H9 (cell line): Measurements from ENCODE around the gene MAP2K3. TPM values are rescaled to one million over a fixed set of nuclear protein-coding genes. Genes with fewer than 3 reads are reported as not detected.

ENCODE experiments used
- DNase-seq: peaks from one replicate; pipeline ENCODE4 v3.0.0-alpha.2; 2017
- H2AFZ ChIP-seq: one replicate; pipeline ENCODE4 v1.6.1; 2013; ENCODE audit warnings: mild to moderate bottlenecking, low read length, control low read depth, moderate library complexity
- H2AK5ac ChIP-seq: 2 replicates; pipeline ENCODE4 v1.6.1; 2013; ENCODE audit warnings: low read length, control low read depth, mixed read lengths; ENCODE audit not compliant: insufficient read length
- H2BK120ac ChIP-seq: one replicate; pipeline ENCODE4 v1.6.1; 2013; ENCODE audit warnings: low read depth, mild to moderate bottlenecking, low read length, control low read depth, inconsistent platforms; ENCODE audit not compliant: poor library complexity, severe bottlenecking
- H2BK12ac ChIP-seq: 2 replicates; pipeline ENCODE4 v1.6.1; 2013; ENCODE audit warnings: low read length, control low read depth, mixed read lengths, low read depth; ENCODE audit not compliant: insufficient read length
- H2BK15ac ChIP-seq: 2 replicates; pipeline ENCODE4 v1.6.1; 2013; ENCODE audit warnings: low read depth, low read length, control low read depth
- H2BK20ac ChIP-seq: one replicate; pipeline ENCODE4 v1.6.1; 2013; ENCODE audit warnings: low read depth, mild to moderate bottlenecking, low read length, control low read depth, inconsistent platforms; ENCODE audit not compliant: poor library complexity, severe bottlenecking
- H2BK5ac ChIP-seq: 2 replicates; pipeline ENCODE4 v1.6.1; 2013; ENCODE audit warnings: low read length, control low read depth, mixed read lengths; ENCODE audit not compliant: insufficient read length
- H3K14ac ChIP-seq: 2 replicates; pipeline ENCODE4 v1.6.1; 2013; ENCODE audit warnings: low read length, control low read depth; ENCODE audit not compliant: insufficient read depth
- H3K18ac ChIP-seq: 2 replicates; pipeline ENCODE4 v1.6.1; 2013; ENCODE audit warnings: low read depth, mild to moderate bottlenecking, mixed read lengths, low read length, control low read depth; ENCODE audit not compliant: insufficient read length
- H3K23ac ChIP-seq: 2 replicates; pipeline ENCODE4 v1.6.1; 2013; ENCODE audit warnings: low read length, control low read depth, mixed read lengths, low read depth; ENCODE audit not compliant: insufficient read length
- H3K23me2 ChIP-seq: 2 replicates; pipeline ENCODE4 v1.6.1; 2013; ENCODE audit warnings: low read depth, mild to moderate bottlenecking, mixed read lengths, low read length, control low read depth; ENCODE audit not compliant: insufficient read length, poor library complexity, severe bottlenecking
- H3K27ac ChIP-seq: 2 replicates; pipeline ENCODE4 v1.5.1; 2013; ENCODE audit warnings: low read length, control low read depth, mixed read lengths, low read depth; ENCODE audit not compliant: insufficient read length
- H3K27me3 ChIP-seq: 2 replicates; pipeline ENCODE4 v1.6.1; 2013; ENCODE audit warnings: low read length, control low read depth, inconsistent platforms; ENCODE audit not compliant: insufficient read depth
- H3K4ac ChIP-seq: 2 replicates; pipeline ENCODE4 v1.6.1; 2013; ENCODE audit warnings: low read depth, mild to moderate bottlenecking, control low read depth, inconsistent platforms, low read length, moderate library complexity
- H3K4me1 ChIP-seq: 2 replicates; pipeline ENCODE4 v1.6.1; 2013; ENCODE audit warnings: low read length, control low read depth, inconsistent platforms; ENCODE audit not compliant: insufficient read depth
- H3K4me2 ChIP-seq: 2 replicates; pipeline ENCODE4 v1.6.1; 2013; ENCODE audit warnings: low read length, control low read depth, mixed read lengths; ENCODE audit not compliant: insufficient read length, insufficient read depth
- H3K56ac ChIP-seq: 2 replicates; pipeline ENCODE4 v1.6.1; 2013; ENCODE audit warnings: low read depth, mild to moderate bottlenecking, mixed read lengths, low read length, control low read depth; ENCODE audit not compliant: insufficient read length
- H3K79me1 ChIP-seq: 2 replicates; pipeline ENCODE4 v1.6.1; 2013; ENCODE audit warnings: low read depth, mild to moderate bottlenecking, moderate library complexity, low read length, control low read depth, inconsistent platforms; ENCODE audit not compliant: insufficient read depth, poor library complexity, severe bottlenecking
- H3K79me2 ChIP-seq: 2 replicates; pipeline ENCODE4 v1.6.1; 2013; ENCODE audit warnings: low read length, control low read depth, inconsistent platforms; ENCODE audit not compliant: insufficient read depth
- H3K9ac ChIP-seq: 2 replicates; pipeline ENCODE4 v1.6.1; 2013; ENCODE audit warnings: low read length, control low read depth, mixed read lengths; ENCODE audit not compliant: insufficient read length; ENCODE audit errors: extremely low read depth
- H3K9me3 ChIP-seq: one replicate; pipeline ENCODE4 v1.6.1; 2013; ENCODE audit warnings: low read depth, low read length, inconsistent platforms; ENCODE audit not compliant: control insufficient read depth
- H3T11ph ChIP-seq: one replicate; pipeline ENCODE4 v1.6.1; 2013; ENCODE audit warnings: mild to moderate bottlenecking, low read length, control low read depth, inconsistent platforms
- H4K20me1 ChIP-seq: one replicate; pipeline ENCODE4 v1.6.1; 2013; ENCODE audit not compliant: control insufficient read depth, insufficient read length, insufficient read depth
- H4K5ac ChIP-seq: 2 replicates; pipeline ENCODE4 v1.6.1; 2013; ENCODE audit warnings: low read depth, mild to moderate bottlenecking, mixed read lengths, low read length, control low read depth; ENCODE audit not compliant: insufficient read length
- H4K8ac ChIP-seq: replicated peaks from 2 replicates; pipeline ENCODE4 v1.6.1; 2013; ENCODE audit warnings: low read length, control low read depth, mixed read lengths, low read depth; ENCODE audit not compliant: insufficient read length
- H4K91ac ChIP-seq: 2 replicates; pipeline ENCODE4 v1.6.1; 2013; ENCODE audit warnings: low read depth, mild to moderate bottlenecking, moderate library complexity, mixed read lengths, low read length, control low read depth; ENCODE audit not compliant: insufficient read length
- H3K27ac Mint-ChIP-seq, 3 experiments: 2 replicates in 2 of 3; 3 replicates in 1 of 3; pipeline ENCODE4 v1.8.0; 2020 to 2021; ENCODE audit warnings: mixed read lengths in 3 of 3, mild to moderate bottlenecking in 1 of 3, moderate library complexity in 1 of 3
- H3K27me3 Mint-ChIP-seq: 2 replicates; pipeline ENCODE4 v1.8.0; 2021; ENCODE audit warnings: low read depth, mild to moderate bottlenecking, moderate library complexity, mixed read lengths
- H3K36me3 Mint-ChIP-seq, 3 experiments: 2 replicates in 2 of 3; 3 replicates in 1 of 3; pipeline ENCODE4 v1.8.0; 2020 to 2021; ENCODE audit warnings: low read depth in 3 of 3, mixed read lengths in 3 of 3; ENCODE audit not compliant: insufficient read depth in 1 of 3
- H3K4me1 Mint-ChIP-seq, 2 experiments: 2 replicates each; pipeline ENCODE4 v1.8.0; 2020; ENCODE audit warnings: mixed read lengths in 2 of 2
- H3K4me3 Mint-ChIP-seq, 2 experiments: 2 replicates in 1 of 2; 3 replicates in 1 of 2; pipeline ENCODE4 v1.8.0; 2020 to 2021; ENCODE audit warnings: mild to moderate bottlenecking in 2 of 2, mixed read lengths in 2 of 2, moderate library complexity in 1 of 2
- H3K9me3 Mint-ChIP-seq, 2 experiments: 2 replicates in 1 of 2; 3 replicates in 1 of 2; pipeline ENCODE4 v1.8.0; 2020; ENCODE audit warnings: mild to moderate bottlenecking in 2 of 2, mixed read lengths in 2 of 2, moderate library complexity in 1 of 2
- CTCF ChIP-seq: fragments of 200-600 bp; sonication (generic); conservative IDR thresholded peaks from 3 replicates; pipeline ENCODE4 v1.8.0; 2021; ENCODE audit warnings: antibody characterized with exemption, mild to moderate bottlenecking
- whole genome bisulfite sequencing: extraction: QIAGEN DNeasy Blood & Tissue Kit; methylation state at CpG from one replicate; pipeline ENCODE4 v1.1.7; 2013; ENCODE audit warnings: missing lambda C conversion rate, low lambda C conversion rate, mixed read lengths; ENCODE audit not compliant: insufficient read length; ENCODE audit errors: extremely low coverage; 5-methylcytosine and 5-hydroxymethylcytosine counted together
- total RNA-seq: library from RNA; stranded (reverse); gene quantifications from 2 replicates; pipeline ENCODE4 v1.2.1, GENCODE V29; 2021

Gene MAP2K3
- total RNA-seq, 1 experiment from 2014 or later, result 26.1 TPM

DNA sequence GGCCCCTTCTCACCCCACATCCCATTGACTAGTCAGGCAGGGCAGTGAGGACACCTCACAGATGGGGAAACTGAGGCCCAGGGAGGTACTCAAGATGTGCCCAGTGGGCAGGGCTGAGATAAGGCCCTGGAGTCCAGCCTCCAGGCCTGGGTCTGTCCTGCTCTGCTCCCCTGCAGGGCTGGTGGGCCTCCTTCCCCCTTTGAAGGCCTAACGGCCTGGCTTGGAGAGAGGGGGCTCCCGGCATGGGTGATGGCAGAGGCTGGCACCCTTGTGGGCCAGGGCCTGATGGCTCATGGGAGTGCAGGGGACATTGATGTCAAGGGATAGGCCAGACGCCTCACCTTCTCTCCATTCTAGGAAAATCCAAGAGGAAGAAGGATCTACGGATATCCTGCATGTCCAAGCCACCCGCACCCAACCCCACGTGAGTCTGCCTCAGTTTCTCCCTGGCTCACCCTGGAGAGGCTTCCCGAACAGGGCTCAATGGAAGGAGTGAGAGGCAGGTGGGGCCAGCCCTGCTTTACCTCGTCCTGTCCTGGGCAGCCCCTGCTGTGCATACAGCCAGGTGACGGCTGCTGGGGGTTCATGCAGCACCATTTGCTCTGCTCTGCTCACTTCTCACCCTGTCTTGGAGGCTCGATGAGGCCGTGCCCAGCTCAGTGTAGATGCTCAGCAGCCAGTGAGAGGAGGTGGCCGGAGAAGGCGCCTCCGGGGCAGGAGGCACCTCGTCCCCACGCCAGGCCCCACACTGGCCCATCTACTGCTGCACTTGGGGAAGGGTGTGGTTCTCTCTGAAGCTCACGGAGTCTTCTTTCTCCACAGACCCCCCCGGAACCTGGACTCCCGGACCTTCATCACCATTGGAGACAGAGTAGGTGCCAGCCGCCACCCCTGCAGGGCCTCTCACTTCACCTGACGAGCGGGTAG, 13.8 kb downstream of the MAP2K3 start:
- Histone ChIP-seq H3K27ac (no peak overlapping the region), H3K4me1 (no peaks in the 10 kb centered on the region), H3K23ac (no peak overlapping the region), H2BK12ac (no peak overlapping the region), H2BK120ac (no peak overlapping the region), H3K18ac (no peak overlapping the region), H3K9me3 (peaks cover 44% of the 10 kb centered on the region), H4K20me1 (peaks cover 2% of the 10 kb centered on the region), H3K56ac (no peak overlapping the region), H3K4me2 (no peak overlapping the region), H3T11ph (no peak overlapping the region), H2BK5ac (no peak overlapping the region), H3K79me1 (no peaks in the 10 kb centered on the region), H2AK5ac (no peak overlapping the region), H2BK20ac (no peak overlapping the region), H3K23me2 (no peaks in the 10 kb centered on the region), H4K5ac (no peak overlapping the region), H2BK15ac (no peak overlapping the region), H3K79me2 (0 out of 2 replicates have a peak, but pooled peaks cover 2% of the 10 kb centered on the region), H4K91ac (no peak overlapping the region), H2AFZ (no peak overlapping the region), H3K14ac (no peak overlapping the region), H3K4ac (no peak overlapping the region), H4K8ac (no peak overlapping the region), H3K27me3 (no peaks in the 10 kb centered on the region), H3K9ac (no peak overlapping the region)
- no peak for DNase-seq
- H3K4me1 Mint-ChIP-seq, result no peaks in the 10 kb centered on the region
- WGBS, result no CpG with 5 or more reads among the region's 22 CpGs
- H3K9me3 Mint-ChIP-seq, result peaks cover 73 to 92% of the 10 kb centered on the region in 2 experiments
- no peak for TF ChIP-seq CTCF
- peaks cover 18 to 49% (median 21%) of the 10 kb centered on the region in 3 experiments for H3K36me3 Mint-ChIP-seq
- no peak overlapping the region for H3K4me3 Mint-ChIP-seq
- H3K27me3 Mint-ChIP-seq, result peaks cover 4% of the 10 kb centered on the region
- H3K27ac Mint-ChIP-seq, result no peak overlapping the region; a peak in 1 of 7 replicates
